NCI-H187 (cell line): Measurements from ENCODE around the gene LRPAP1.
"Not testable (repeated sequence)": the region's sequence is repeated elsewhere in the genome, so short reads cannot be mapped to it uniquely, and the experiment has no call there.

Experiments
- DNase-seq, 2 experiments: peaks; one replicate each; lab custom pipeline; 2025; lab: John Stamatoyannopoulos, UW

The LRPAP1 gene, protein sequence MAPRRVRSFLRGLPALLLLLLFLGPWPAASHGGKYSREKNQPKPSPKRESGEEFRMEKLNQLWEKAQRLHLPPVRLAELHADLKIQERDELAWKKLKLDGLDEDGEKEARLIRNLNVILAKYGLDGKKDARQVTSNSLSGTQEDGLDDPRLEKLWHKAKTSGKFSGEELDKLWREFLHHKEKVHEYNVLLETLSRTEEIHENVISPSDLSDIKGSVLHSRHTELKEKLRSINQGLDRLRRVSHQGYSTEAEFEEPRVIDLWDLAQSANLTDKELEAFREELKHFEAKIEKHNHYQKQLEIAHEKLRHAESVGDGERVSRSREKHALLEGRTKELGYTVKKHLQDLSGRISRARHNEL

DNA sequence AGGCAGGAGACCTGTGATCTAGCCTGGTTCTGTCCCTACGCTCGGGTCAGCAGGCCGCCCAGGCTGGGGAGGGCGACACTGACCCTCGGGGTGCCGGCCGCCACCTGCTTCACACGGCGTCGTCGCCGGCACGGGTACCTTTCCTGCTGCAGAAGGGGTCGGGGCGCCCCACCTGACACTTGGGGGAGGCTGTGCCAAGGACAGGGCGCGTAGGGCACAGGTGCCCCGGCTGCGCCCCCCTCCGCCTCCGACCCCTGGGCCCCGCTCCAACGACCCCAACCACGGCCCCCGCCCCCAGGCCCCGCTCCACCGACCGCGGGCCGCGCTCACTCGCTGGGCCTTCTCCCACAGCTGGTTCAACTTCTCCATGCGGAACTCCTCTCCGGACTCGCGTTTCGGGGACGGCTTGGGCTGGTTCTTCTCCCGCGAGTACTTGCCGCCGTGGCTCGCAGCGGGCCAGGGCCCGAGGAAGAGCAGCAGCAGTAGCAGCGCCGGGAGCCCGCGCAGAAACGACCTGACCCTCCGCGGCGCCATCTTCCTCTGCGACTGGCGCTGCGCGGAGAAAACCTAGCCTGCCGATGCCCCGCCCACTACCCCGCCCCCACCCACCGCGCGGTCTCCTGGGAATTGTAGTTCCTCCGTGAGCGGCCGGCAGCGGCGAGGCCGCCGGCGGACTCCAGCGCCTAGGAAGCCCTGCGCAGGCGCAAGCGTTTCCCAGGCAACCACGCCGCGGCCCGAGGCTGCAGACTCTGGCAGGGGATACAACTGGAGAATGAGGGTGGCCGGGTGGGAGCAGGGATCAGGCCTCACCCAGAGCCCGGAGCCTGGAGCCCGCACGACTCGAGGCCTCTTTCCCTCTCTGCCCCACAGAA lies at the start of gene LRPAP1:
TSS of gene LRPAP1 (minus strand) at position 544 of the 872 bp plus-strand sequence. CDS start at position 534, 10 bp downstream.
- peak; percentile 76 to 92 for DNase-seq

DNA sequence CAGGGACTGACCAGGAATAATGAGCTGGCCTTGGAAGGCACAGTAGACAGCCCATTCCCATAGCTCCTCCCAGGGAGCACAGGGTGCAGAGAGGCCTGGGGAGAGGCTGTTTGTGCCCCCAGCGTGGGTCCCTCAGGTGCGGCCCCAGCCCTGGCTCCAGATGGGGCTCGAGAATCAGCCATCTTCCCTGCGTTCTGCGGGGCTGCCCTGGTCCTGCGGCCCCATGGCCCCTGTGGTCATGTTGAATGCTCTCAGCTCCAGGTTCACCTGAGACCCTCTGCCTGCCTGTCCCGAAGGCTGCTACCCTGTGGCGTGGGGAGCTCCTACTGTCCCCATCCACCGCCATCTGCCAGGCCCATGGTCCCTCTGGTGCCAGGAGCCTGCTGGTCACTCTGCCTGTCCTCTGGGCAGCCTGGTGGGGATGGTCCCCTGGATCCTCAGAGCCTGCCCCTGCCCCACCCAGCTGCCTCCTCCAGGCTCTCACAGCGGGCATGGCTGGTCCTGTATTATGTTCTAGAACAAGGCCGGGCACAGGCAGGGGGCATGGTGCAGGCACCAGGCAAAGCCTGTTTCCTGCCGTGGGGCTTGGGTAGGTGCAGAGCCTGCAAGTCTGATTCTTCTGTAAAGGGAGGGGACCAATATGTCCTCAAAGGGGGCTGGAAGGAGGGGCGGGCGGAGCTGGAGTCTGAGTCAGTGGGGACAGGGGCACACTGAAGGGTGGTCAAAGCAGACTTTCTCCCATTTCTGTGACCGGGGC lies 49.3 kb upstream of the LRPAP1 start:
- DNase-seq: not testable (repeated sequence)

DNA sequence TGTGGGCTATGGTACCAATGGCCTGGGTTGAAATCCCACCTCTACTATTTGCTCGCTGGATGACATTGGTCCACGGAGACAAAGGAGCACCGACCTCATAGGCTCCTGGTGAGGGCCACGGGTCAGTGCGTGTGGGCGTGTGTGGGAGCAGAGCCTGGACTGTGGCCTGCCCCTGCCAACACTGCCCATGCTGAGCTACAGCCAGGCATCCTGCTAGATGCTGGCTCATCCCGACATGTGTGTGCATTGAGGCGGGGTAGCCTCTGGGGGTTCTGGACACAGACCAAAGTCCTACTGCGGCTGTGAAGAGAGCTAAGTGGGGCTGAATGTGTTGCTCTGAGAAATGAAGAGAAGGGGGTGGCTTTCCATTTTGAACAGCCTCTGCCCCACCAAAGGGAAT lies 48.6 kb upstream of the LRPAP1 start:
- not testable (repeated sequence) for DNase-seq

DNA sequence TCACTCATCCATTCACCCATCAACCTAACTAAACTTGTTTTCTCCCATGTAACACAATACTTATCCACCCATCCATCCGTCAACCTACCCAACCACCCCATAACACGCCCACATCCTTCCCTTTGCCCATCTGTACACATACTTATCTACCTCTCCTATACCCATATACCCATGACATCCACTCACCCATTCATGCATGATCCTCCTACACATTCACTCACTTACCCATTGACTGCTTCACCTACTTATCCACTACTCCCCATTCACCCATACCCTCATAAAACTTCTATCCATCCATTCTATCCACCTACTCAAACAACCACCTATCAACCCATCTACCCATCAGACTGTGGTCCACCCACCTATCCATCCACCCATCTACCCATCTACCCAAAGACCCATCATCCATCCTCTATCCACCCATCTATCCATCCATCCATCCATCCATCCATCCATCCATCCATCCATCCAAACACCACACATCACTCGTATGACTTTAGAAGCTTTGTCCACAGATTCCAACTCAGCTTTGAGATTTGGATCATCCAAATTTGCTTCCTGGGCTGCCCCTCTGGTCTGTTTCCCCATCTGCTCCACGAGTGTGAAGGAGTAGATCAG lies 46.4 kb upstream of the LRPAP1 start:
- not testable (repeated sequence) for DNase-seq

DNA sequence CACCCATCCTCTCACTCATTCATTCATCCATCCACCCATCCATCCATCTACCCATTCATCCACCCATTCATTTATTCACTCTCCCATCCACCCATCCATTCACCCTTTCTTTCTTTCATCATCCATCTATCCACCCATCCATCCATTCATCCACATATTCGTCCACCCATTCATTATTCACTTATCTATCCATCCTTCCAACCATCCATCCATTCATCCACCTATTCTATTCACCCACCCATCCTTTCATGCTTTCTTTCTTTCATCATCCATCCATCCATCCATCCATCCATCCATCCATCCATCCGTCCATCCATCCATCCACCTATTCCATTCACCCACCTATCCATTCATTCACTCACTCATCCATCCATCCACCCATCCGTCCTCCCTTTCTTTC lies 45.8 kb upstream of the LRPAP1 start:
- not testable (repeated sequence) for DNase-seq

DNA sequence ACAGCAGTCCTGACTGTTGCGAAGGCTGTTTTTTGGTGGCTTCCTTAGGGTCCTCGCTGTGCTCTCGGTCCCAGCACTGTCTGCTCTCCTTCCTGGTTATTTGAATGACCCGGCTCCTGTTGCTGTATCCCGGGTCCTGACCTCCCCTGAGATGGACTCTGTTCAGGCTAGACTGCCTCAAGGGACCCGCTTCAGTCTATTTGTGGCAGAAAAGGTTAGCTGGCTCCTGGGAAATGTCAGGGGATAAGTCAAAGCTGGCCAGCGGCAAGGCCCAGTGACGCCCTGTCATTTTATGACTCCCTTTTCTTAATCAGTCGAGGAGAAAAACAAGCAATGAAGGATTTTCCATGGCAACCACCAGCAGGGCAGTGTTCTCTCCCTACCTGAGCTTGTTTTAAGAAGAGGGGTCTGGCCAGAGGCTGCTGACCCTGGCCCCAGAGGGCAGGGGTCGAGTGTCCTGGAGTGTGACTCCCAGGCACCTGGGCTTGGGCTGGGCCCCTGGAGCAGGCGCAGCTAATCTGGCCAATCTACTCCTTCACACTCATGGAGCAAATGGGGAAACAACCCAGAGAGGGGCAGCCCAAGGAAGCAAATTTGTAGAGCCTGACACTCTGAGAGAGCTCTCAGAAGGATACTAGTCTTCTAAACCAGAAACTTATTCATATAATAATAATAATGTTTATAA lies 45.1 kb upstream of the LRPAP1 start:
- DNase-seq: not testable (repeated sequence)

DNA sequence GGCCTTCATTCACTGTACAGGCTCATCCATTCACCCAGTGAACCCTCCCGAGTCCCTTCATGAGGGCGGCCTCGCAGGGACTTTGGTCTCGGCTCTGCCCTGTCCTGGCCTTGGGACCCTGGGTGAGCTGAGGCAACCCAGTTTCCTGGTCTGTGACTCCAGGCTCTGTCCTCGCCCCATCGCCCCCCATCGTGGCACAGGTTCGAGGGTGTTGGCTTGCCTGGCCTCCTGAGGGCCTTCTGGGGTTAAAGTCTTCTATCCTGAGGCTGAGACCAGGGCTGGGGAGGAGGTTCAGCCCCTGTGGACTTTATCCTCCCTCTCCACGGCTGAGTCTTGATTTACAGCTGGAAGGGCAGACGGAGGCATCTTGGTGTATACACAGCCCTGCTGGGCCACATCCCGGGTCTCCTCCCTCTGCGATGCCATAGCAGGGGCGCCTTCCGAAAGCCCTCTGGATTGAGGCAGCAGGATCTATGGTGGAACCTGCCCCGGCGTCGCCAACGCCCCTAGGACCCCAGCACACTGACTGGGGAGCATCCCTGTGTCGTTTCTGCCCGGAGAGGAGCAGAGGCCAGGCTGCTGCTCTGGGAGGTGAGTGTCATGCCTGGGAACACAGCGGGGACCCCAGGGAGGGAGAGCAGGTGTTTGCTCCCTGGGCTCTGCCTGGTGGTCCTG lies 44.4 kb upstream of the LRPAP1 start:
- not testable (repeated sequence) for DNase-seq

DNA sequence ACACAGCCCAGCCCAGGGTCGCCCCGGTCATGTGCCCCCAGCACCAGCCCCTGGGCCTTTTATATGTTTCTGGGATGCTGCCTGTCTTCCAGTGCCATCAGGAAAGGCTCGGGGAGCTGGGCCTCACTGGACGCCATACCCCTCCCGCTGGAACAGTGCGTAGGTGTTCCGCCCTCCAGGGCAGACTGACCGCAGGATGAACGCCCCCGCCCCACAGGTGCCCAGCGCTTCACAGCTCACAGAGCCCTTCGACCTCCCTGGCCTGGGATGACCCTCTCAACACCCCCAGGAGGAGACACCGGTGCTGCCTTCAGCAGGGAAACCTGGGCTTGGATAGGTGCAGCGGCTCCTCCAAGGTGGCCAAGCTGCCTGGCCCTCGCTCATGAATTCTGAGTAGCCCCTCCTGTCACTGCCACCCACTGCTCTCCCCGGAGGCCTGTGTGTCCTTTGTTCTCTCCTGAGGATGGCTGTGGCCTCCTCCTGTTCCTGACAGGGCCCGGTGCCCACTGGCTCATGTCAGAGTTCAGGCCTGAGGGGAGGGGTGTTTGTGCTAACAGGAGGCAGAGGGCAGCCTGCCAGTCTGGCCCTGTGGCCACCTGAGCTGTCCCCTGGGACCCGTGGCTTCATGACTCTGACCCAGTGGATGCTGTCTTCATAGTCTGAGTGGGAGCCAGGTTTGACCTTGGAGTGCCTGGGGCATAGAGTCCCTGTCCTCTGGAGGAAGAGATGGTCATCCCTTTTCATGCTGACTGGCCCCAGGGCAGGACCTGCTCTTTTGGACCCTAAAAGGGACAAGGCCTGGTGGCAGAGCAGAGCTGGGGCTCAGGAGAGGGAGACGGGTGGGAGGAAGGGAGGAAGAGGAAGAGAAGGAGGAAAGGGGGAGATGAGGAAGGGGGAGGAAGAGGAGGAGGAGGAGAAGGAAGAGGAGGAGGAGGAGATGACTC lies 43.5 kb upstream of the LRPAP1 start:
- not testable (repeated sequence) for DNase-seq

DNA sequence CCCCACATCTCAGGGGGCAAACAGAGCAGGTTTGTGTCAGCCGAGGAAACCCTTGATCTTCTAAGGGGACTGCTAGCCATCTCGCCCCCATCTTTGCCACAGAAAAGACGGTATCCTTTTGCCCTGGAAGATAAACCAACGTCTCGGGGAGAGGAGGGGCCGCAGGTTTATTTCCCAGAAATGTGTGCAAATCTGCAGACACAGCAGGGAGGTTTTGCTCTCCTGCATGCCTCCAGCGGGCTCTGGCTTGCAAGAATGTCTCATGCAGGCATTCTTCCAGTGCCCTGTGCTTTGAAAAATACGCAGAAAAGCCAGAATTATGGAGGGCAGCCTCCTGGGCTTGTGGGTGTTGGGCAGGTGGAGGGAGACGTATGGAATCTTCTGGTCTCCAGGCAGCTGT lies 42.6 kb upstream of the LRPAP1 start:
- DNase-seq: not testable (repeated sequence)

DNA sequence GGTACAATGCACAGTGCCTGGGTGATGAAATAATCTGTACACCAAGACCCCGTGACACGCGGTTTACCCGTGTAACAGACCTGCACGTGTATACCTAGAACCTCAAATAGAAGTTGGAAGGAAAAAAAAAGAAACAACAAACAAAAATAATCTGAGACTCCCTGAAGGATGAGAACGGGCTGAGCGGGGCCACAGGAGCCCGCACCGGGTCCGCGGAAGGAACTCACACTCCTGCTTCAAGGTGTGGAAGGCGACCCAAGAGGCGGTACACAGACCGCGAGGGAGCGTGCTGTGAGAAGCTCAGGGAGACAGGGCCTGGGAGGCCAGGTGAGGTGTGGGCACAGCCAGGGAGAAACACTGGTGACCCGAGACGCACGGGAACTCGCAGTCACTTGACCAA lies 42.1 kb upstream of the LRPAP1 start:
- not testable (repeated sequence) for DNase-seq

DNA sequence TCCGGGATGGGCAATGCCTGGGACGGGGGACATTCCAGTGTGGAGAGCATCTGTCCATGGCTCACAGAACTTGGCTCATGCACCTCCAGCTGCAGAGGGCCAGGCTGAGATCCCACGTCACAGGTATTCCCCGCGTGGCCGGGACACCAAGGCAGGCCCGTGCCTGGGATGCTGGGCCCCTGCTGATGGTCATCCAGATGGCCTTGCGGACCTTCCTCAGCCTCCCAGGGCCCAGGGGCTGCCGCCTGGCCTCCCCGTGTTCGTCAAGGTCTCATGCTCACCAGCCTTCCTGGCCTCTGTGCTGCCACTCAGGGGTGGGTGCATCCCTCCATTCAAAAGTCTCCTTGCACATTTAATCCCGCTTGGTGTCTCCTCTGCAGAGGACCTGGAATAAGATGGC lies 40.9 kb upstream of the LRPAP1 start:
- no peak for DNase-seq

DNA sequence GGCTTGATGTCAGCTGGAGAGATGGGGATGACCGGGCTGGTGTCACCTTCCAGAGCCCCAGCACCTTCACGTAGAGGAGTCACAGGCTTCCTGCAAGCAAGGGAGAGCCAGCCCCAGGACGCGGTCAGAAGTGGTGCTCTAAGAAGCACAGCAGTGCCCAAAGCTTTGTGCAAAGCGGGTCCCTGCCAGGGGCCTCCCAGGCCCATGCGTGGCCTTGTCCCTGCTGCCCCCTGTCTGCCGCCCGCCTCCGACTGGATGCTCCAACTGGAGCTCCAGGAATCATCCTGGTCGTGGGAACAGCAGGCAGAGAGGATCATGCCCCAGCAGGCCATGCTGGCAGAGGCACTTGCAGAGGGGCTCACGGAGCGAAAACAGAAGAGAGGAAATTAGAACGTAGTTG lies 40.1 kb upstream of the LRPAP1 start:
- DNase-seq: no peak

DNA sequence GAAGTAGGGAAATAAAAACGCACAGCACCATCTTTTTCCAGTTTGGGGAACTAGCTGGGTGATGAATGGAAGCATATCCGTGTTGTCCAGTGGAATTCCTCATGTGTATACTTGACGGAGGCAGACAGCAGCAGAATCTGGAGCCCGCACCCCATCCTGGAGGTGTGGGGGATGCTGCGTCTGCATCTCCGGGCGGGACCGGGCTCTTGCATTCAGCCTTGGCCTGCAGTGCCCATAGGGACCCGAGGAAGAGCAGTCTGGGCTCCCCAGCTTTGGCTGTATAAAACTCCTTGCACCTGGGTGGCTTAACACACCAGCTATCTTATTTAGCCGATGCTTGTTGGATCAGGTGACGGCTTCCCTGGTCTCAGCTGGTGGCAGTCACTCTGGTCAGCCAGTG lies 39.7 kb upstream of the LRPAP1 start:
- DNase-seq: no peak

DNA sequence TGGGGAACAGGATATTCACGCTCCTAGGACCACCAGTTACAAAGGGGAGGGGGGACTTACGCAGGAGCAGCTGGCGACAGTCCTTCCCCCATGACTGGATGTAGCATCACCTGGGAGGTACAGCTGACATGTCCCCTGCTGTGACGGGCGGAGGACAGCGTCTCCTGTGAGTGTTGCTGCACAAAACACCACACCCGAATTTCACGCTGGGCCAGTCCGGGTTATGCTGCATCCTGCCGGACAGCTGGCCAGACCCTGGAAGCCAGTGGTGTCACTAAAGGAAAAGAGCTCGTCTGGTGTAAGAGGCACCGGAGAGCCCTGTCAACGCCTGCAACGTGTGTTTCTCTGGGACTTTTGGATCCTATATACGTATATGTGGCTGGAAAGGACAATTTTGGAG lies 38.7 kb upstream of the LRPAP1 start:
- DNase-seq: not testable (repeated sequence)

DNA sequence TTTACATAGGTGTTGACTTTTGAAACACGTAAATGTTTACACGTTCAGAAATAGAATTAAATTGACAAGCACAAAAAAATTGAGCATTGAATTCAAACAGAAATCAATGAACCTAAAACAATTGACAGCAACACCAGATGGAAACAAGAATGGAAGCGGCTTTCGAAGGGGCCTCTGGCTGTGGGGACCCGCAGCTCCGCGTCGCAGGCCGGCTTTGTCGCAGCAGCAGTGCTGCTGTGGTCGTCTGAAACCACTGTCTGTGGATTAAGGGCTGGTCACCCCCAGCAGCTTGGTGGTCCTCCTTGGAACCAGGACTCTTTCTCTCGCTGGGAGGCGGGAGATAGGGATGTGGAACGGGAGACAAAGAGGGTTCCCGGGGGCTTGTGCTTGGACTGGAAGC lies 37.4 kb upstream of the LRPAP1 start:
- not testable (repeated sequence) for DNase-seq

DNA sequence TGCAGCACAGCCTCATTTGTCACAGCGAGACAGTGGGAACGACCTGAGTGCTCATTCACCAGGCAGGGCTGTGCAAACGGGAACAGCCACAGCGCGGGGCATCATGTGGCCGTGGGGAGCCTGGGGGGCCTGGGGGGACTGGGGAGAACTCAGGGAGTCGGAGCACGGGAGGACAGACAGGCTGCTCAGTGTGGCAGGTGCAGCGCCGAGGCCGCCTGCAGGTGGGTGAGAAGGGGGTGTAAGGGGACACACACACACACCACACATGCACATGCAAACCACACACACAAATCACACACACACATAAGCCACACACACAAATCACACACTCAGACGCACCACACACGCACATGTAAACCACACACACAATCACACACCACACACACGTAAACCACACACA lies 34.5 kb upstream of the LRPAP1 start:
- not testable (repeated sequence) for DNase-seq

DNA sequence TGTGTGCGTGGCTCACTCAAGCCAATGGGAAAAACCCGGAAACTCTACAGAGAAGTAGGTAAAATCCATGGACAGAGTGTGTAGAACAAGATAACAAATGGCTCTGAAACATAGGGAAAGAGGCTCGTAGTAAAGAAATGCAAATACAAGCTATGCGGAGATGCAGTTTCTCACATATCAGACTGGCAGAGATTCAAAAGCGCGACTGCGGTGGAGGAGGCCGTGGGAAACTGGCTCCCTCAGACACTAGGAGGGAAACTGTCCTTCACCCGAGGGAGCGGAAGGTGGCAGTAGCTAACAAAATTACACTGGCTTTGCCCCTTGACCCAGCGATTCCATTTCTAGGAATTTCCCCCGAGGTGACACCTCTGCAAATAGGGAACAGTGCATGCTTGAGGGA lies 34.1 kb upstream of the LRPAP1 start:
- DNase-seq: not testable (repeated sequence)

DNA sequence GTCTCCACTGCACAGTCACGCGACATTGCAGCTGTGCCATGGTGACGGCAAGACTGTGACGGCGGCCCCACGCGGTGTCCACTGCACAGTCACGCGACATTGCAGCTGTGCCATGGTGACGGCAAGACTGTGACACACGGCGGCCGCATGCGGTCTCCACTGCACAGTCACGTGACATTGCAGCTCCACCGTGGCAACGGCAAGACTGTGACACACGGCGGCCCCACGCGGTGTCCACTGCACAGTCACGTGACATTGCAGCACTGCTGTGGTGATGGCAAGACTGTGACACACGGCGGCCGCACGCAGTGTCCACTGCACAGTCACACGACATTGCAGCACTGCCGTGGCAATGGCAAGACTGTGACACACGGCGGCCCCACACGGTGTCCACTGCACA lies 32.7 kb upstream of the LRPAP1 start:
- not testable (repeated sequence) for DNase-seq

DNA sequence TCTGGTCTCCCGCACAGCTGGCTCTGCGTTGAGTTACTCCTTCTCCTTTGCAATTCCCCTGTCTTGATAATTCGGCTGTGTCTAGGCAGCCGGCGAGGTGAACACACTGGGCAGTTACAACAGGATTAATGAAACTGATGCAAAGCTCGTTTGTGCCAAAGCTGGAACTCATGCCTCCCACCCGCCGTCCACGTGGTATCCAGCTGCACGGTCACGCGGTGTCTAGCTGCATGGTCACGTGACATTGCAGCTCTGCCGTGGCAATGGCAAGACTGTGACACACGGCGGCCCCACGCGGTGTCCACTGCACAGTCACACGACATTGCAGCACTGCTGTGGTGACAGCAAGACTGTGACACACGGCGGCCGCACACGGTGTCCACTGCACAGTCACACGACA lies 31.2 kb upstream of the LRPAP1 start:
- DNase-seq: no peak
